Fibroblast of lung (primary cell): Measurements from ENCODE around the gene ACTR2.

ENCODE experiments used
- EZH2 ChIP-seq: IDR thresholded peaks from 2 replicates; pipeline ENCODE4 v1.5.1; 2012; ENCODE audit warnings: low read length, control low read depth, mild to moderate bottlenecking; ENCODE audit errors: missing control alignments
- TF ChIP-seq, protein P1 (sequence below), 2 donors: IDR thresholded peaks in 1 of 2; conservative IDR thresholded peaks in 1 of 2; 1 replicate in 1 of 2; 2 replicates in 1 of 2; pipeline ENCODE4 v1.5.1; 2011 to 2012; ENCODE audit warnings: low read length in 2 of 2, control low read depth in 1 of 2, inconsistent platforms in 1 of 2, low read depth in 1 of 2, mild to moderate bottlenecking in 1 of 2

DNA sequence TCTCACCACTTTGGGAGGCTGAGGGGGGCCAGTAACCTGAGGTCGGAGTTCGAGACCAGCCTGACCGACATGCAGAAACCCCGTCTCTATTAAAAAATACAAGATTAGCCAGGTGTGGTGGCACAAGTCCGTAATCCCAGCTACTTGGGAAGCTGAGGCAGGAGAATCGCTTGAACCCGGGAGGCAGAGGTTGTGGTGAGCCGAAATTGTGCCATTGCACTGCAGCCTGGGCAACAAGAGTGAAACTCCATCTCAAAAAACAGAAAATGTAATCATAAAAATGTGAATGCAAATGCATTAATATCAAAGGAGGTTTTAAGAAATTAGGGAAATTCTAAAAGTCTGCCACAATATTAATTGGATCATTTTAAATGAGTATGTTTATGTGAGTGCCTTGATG, 45.7 kb downstream of the ACTR2 start:
- TF ChIP-seq, protein P1, sequence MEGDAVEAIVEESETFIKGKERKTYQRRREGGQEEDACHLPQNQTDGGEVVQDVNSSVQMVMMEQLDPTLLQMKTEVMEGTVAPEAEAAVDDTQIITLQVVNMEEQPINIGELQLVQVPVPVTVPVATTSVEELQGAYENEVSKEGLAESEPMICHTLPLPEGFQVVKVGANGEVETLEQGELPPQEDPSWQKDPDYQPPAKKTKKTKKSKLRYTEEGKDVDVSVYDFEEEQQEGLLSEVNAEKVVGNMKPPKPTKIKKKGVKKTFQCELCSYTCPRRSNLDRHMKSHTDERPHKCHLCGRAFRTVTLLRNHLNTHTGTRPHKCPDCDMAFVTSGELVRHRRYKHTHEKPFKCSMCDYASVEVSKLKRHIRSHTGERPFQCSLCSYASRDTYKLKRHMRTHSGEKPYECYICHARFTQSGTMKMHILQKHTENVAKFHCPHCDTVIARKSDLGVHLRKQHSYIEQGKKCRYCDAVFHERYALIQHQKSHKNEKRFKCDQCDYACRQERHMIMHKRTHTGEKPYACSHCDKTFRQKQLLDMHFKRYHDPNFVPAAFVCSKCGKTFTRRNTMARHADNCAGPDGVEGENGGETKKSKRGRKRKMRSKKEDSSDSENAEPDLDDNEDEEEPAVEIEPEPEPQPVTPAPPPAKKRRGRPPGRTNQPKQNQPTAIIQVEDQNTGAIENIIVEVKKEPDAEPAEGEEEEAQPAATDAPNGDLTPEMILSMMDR (conservative IDR thresholded peaks at IDR 0.05 in 1 of 2, IDR thresholded peaks at IDR 0.05 in 1 of 2; ENCODE audit: low read depth in 1 of 2, low read length in 2 of 2): no peak
- no peak for TF ChIP-seq EZH2
